Measurements from ENCODE around the gene GNA12.
A peak's percentile ranks its signal among the peaks of the same experiment; 100 is the strongest.
"Not testable (repeated sequence)": the region's sequence is repeated elsewhere in the genome, so short reads cannot be mapped to it uniquely, and the experiment has no call there.

Gene GNA12

GRCh38 chr7:2864204-2864985, 20.3 kb upstream of the GNA12 start:
- DNase-seq: no peak

DNA sequence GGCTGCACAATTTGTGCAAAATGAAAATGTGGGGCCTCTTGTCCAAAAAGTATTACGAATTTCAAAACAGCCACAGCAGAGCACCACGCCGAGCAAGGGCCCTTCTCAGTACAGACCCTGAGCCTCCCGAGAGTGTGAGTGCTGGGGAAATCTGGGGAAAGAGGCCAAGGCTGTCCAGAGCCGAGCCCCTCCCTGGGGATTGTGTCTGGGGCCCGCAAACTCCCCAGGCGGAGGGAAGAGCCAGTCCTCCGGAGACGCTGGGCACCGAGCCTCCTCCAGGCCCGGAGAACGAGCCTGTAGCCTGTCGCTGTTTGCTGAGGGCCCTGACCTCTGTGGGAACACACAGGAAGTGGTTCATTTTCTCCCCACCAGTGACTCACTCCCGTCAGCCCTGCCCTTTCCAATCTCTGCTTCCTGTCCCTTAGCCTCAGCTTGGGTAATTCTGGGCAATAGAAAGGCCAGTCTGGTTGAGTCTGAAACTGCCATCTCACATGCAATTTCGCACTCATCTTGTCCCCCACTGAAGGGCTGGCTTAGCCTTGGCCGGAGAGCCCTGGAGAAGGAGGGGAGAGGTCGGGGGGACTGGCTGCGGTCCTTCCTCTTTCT, 19.5 kb upstream of the GNA12 start:
- DNase-seq: peak; percentile 97

GRCh38 chr7:2862831-2863361, 18.8 kb upstream of the GNA12 start:
- DNase-seq: no peak

GRCh38 chr7:2861509-2861908, 17.4 kb upstream of the GNA12 start:
- DNase-seq: no peak

DNA sequence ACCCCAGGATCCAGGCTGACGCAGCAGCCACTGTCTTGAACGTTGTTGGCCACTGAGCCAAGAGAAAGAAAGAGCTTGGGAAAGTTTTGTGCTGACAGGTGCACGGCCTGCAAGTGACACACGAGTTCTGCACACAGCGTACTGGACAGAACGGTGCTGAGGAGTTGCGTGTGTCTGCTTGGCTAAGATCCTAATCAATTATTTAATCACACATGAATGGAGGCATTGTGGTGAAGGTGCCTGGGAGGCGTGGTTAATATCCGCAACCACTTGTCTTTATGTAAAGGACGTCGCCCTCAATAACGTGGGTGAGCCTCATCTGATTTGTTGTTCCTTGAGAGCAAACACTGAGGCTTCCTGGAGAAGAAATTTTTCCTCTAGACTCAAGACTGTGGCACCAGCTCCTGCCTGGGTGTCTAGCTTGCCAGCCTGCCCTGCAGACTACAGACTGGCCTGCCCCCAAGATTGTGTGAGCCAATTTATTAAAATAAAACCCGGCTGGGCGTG, 16.6 kb upstream of the GNA12 start:
- DNase-seq: no peak

- DNase-seq: no peak
These were observed 15.8 kb upstream of the GNA12 start for GRCh38 chr7:2859952-2860351.

DNA sequence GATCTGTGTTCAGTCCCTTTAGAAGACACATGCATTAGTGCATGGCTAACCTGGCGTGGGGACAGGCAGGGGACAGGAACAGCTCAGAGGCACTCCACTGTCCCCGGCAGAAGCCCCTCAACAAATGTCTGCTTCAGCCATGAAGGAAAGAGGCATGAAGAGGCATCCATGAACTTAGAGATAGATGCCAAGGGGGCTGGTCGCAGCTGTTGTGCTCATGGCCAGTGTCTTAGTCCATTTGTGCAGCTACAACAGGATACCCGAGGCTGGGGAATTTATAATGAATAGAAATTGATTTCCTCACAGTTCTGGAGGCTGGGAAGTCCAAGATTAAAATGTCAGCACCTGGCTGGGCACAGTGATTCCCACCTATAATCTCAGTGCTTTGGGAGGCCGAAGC, 14.5 kb upstream of the GNA12 start:
- DNase-seq: no peak

DNA sequence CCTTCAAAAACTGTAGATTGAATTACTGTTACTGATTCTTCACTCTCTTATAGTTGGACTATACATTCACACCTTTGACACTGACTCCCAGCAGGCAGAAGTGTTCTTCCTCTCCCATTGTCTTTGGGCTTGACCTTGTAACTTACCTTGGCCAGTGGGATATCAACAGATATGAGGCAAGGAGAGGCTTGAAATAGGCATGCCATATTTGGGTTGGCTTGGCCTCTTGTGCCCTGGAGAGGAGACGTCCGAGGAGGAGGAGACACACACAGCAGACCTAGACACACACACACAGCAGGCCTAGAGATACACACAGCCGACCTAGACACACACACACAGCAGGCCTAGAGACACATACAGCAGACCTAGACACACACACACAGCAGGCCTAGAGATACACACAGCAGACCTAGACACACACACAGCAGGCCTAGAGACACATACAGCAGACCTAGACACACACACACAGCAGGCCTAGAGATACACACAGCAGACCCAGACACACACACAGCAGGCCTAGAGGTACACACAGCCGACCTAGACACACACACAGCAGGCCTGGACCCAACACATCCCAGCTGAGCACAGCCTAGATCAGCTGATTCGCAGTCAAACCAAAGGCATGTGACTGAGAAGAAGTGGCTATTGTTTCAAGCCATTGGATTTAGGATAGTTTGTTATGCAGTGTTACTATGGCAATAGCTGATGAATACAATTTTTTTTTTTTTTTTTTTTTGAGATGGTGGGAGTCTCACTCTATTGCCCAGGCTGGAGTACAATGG, 12.5 kb upstream of the GNA12 start:
- no peak for DNase-seq

GRCh38 chr7:2855386-2855785, 11.3 kb upstream of the GNA12 start:
- DNase-seq: no peak

GRCh38 chr7:2853552-2853951, 9.4 kb upstream of the GNA12 start:
- not testable (repeated sequence) for DNase-seq

DNA sequence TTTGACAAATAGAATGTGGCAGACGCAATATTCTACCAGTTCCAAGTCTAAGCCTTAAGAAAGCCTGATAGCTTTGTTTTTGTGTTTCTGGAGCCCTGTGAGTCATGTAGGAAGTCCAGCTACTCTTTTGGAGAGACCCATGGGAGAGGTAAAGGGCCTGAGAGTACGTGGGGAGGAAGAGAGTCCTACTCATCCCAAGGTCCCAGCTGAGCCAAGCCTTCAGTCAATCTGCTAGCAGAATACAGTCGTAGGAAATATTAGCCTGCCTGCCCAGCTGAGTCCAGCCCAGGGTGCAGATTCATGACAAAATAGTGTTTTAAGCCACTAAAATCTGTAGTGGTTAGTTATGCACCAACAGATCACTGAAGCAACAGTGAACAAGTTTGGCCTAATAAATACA, 9.0 kb upstream of the GNA12 start:
- peak; percentile 60 for DNase-seq

GRCh38 chr7:2851497-2851896, 7.4 kb upstream of the GNA12 start:
- DNase-seq: no peak

DNA sequence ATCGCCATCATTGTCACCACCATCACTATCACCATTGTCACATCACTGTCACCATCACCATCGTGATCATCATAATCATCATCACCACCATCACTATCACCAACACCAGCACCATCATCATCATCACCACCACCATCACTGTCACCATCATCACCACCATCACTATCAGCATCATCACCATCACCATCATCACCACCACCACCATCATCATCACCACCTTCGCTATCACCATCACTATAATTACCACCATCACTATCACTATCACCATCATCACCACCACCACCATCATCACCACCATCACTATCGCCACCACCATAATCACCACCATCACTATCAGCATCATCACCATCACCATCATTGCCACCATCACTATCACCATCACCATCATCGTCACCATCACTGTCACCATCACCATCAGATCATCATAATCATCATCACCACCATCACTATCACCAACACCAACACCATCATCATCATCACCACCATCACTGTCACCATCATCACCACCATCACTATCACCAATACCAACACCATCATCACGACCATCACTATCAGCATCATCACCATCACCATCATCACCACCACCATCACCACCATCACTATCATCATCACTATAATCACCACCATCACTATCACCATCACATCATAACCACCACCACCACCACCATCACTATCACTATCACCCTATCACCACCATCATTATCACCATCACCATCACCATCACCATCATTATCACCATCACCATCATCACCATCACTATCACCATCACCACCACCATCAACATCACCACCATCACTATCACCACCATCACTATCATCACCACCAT, 6.0 kb upstream of the GNA12 start:
- DNase-seq: no peak

- DNase-seq: no peak
These were observed 1.0 kb upstream of the GNA12 start for GRCh38 chr7:2845034-2845592.

- DNase-seq: peak; percentile 24
These were observed 376 bp downstream of the GNA12 start for GRCh38 chr7:2843711-2844152.

- DNase-seq: no peak
These were observed 870 bp downstream of the GNA12 start for GRCh38 chr7:2843191-2843685.

GRCh38 chr7:2841907-2842306, 2.2 kb downstream of the GNA12 start:
- no peak for DNase-seq

DNA sequence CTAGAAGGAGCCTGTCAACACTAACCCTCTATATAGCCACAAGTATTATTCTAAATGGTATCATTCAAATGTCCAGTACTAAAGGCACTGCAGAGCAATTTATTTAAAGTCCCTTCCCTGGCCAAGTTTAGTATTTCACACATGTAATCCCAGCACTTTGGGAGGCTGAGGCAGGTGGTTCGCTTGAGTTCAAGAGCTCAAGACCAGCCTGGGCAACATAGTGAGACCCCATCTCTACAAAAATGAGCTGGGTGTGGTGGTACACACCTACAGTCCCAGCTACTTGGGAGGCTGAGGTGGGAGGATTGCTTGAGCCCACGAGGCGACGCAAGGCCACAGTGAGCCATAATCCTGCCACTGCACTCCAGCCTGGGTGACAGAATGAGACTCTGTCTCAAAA, 3.6 kb downstream of the GNA12 start:
- no peak for DNase-seq

DNA sequence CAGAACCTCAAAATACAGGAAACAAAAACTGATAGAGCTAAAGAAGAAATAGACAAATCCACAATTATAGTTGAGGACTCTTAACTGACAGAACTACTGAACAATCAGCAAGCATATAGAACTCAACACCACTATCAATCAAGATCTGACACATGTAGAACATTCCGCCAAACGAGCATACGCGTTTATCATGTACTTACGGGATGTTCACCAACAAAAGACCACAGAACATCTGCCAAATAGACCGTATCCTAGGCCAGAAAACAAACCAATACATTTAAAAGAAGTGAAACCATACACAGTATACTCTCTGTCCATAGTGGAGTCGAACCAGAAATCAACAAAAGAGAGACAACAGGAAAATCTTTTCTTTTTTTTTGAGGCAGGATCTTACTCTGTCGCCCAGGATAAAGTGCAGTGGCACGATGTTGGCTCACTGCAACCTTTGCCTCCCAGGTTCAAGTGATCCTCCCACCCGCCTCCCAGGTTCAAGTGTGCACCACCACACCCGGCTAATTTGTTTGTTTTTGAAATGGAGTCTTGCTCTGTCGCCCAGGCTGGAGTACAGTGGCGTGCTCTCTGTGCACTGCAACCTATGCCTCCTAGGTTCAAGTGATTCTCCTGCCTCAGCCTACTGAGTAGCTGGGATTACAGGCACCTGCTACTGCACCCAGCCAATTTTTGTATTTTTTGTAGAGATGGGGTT, 5.1 kb downstream of the GNA12 start:
- DNase-seq: no peak

DNA sequence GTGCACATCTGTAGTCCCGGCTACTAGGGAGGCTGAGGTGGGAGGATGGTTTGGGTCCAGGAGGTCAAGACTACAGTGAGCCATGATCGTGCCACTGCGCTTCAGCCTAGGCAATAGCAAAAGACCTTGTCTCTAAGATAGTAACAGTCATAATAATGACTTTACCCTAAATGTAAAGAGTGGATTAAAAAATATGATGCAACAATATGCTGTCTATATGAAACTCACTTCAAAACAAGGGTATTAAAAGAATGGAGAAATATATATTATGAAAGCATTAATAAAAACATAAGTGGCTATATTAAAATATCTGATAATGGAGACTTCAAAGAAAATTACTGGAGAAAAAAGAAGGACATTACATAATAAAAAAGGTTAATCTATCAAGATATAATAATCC, 5.7 kb downstream of the GNA12 start:
- DNase-seq: no peak

GRCh38 chr7:2837496-2837895, 6.6 kb downstream of the GNA12 start:
- no peak for DNase-seq
